ENCODE data around the gene CASKIN1. TPM values are rescaled to one million over a fixed set of nuclear protein-coding genes. Genes with fewer than 3 reads are reported as not detected.

CASKIN1 gene
- polyA plus RNA-seq, 2 of the 4 experiments (the other 2 are of a cell fraction) = 0.27 to 0.87 TPM

GRCh38 chr16:2156849-2157224 lies 39.6 kb downstream of the CASKIN1 start:
- DNase-seq (ENCODE audit: low read depth in 1 of 2, low spot score in 1 of 2) = no peak
- Histone ChIP-seq H3K4me3 (peak overlapping the region; percentile 83), H3K4me1 (peaks cover 58% of the 10 kb centered on the region), H3K4me2 (peak overlapping the region; percentile 98), H3K9me3 (no peaks in the 10 kb centered on the region), H3K27ac (peak overlapping the region; percentile 91 to 94)
- no peak for TF ChIP-seq POLR2A (IDR thresholded peaks at IDR 0.05; ENCODE audit: low read length)
- TF ChIP-seq HEYL (CRISPR knock-in tag; IDR thresholded peaks at IDR 0.05) = no peak
- TF ChIP-seq PHF8 (IDR thresholded peaks at IDR 0.05; ENCODE audit: borderline replicate concordance, low read depth) = no peak
- TF ChIP-seq KDM5A (IDR thresholded peaks at IDR 0.05) = no peak
- no peak for TF ChIP-seq MAX (IDR thresholded peaks at IDR 0.05)
- no peak for TF ChIP-seq GATA3 (IDR thresholded peaks at IDR 0.05; ENCODE audit: borderline replicate concordance)
- no peak for TF ChIP-seq CHD2 (IDR thresholded peaks at IDR 0.05; ENCODE audit: low read length, partially characterized antibody)
- TF ChIP-seq ZC3H11A (IDR thresholded peaks at IDR 0.05) = no peak
- no peak for TF ChIP-seq FOSB (CRISPR knock-in tag; IDR thresholded peaks at IDR 0.05)
- no peak for TF ChIP-seq HMGXB4 (CRISPR knock-in tag; IDR thresholded peaks at IDR 0.05; ENCODE audit: borderline replicate concordance)
- CTCF ChIA-PET = interaction anchor here (1.1 to 2.2 kb wide), 3 partner anchors 17 to 153 kb away, joined by 3 to 6 read pairs (median 5); no protein-coding TSS in a partner anchor
- ATAC-seq = no peak
- POLR2A ChIA-PET = no interaction called here
- no peak for FAIRE-seq
- WGBS (ENCODE audit: missing lambda C conversion rate) = 76% methylated on average over 5 of the region's 5 CpGs

GRCh38 chr16:2155977-2156848 lies 40.2 kb downstream of the CASKIN1 start:
- ATAC-seq (no peak; a peak in 1 of 6 replicates), FAIRE-seq (no peak), DNase-seq (ENCODE audit: low read depth in 1 of 2, low spot score in 1 of 2) (no peak)
- TF ChIP-seq BCL3 (IDR thresholded peaks at IDR 0.05) = no peak
- no peak for TF ChIP-seq SMC3 (IDR thresholded peaks at IDR 0.05)
- TF ChIP-seq EHMT2 (IDR thresholded peaks at IDR 0.05; ENCODE audit: low read depth) = no peak
- TF ChIP-seq NFE2L2 (conservative IDR thresholded peaks at IDR 0.05; ENCODE audit: low read length) = no peak
- TF ChIP-seq JUN (IDR thresholded peaks at IDR 0.05) = no peak
- no peak for TF ChIP-seq PBX3 (IDR thresholded peaks at IDR 0.05)
- TF ChIP-seq KDM1A (IDR thresholded peaks at IDR 0.05; ENCODE audit: low read depth) = no peak
- TF ChIP-seq ZNF302 (CRISPR knock-in tag; IDR thresholded peaks at IDR 0.05) = no peak
- no peak for TF ChIP-seq HOXB13 (CRISPR knock-in tag; IDR thresholded peaks at IDR 0.05; ENCODE audit: low read depth)
- no peak for TF ChIP-seq CTCF (IDR thresholded peaks at IDR 0.05)
- TF ChIP-seq MAFK (IDR thresholded peaks at IDR 0.05; ENCODE audit: partially characterized antibody) = no peak
- no peak for TF ChIP-seq KDM5A (IDR thresholded peaks at IDR 0.05)
- no peak for TF ChIP-seq SREBF2 (IDR thresholded peaks at IDR 0.05)
- TF ChIP-seq E2F6 (IDR thresholded peaks at IDR 0.05; ENCODE audit: borderline replicate concordance, low read depth) = no peak
- WGBS (ENCODE audit: missing lambda C conversion rate) = 4% methylated on average over 34 of the region's 47 CpGs
- Histone ChIP-seq H3K4me3 (peak overlapping the region; percentile 83), H3K9me3 (no peaks in the 10 kb centered on the region), H3K4me1 (peaks cover 62% of the 10 kb centered on the region), H3K27ac (peak overlapping the region; percentile 91 to 94), H3K4me2 (peak overlapping the region; percentile 98)
- ChIA-PET CTCF (interaction anchor here (1.2 to 2.2 kb wide), 3 partner anchors 96 to 152 kb away, joined by 3 to 9 read pairs (median 6); partner anchors contain the start of gene ECI1), POLR2A (interaction anchor here (0.6 to 2.3 kb wide), 48 partner anchors 7 to 526 kb away, joined by 3 to 30 read pairs (median 6); partner anchors contain the start of genes AMDHD2, BRICD5, CASKIN1 and DNASE1L2)
